Inflammatory macrophage treated with lipopolysaccharide for 4 hours (primary cell): ENCODE measurements around the gene LCT.

Experiments
- DNase-seq: peaks from one replicate; pipeline ENCODE4 v3.0.0-alpha.2; 2020

Gene LCT

GRCh38 chr2:135741043-135741394, 96.0 kb downstream of the LCT start:
- no peak for DNase-seq

- no peak for DNase-seq
Measured at GRCh38 chr2:135740206-135740605, 96.8 kb downstream of the LCT start.
